Measurements from ENCODE around the gene NOC2L. TPM values are rescaled to one million over a fixed set of nuclear protein-coding genes. Genes with fewer than 3 reads are reported as not detected.

NOC2L gene
- total and polyA plus RNA-seq, 10 donors, result 26.2 to 73.4 (median 45.9) TPM

DNA sequence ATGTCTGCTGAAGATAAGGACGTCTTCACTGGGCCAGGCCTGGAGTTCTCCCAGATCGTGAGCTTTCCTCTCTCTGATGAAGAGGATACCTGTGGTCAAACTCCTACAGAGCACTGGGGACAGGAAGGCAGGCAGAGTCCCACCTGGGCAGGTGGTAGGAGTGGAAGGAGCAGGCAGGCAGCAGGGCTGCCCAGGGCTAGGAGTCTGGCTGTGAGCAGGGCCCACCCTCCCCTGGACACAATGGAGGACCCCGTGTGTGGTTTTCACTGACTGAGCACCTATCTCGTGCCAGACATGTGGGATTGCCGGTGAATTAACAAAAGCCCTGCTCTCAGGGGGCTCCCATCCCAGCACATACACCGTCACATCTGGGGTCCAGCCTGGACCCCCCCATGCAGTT is 40.2 kb downstream of the NOC2L start:
- 73 to 95% (median 79%) methylated on average over 3 to 6 of the region's 6 CpGs for WGBS, 5 donors
- Histone ChIP-seq H3K27me3 (replicated peaks in 1 of 7) (peaks cover 0 to 99% (median 55%) of the 10 kb centered on the region in 7 donors), H3K9me3 (no peaks in the 10 kb centered on the region), H3K4me3 (no peak overlapping the region), H3K36me3 (no peaks in the 10 kb centered on the region), H3K4me1 (peaks cover 15 to 64% (median 35%) of the 10 kb centered on the region in 6 donors), H3K27ac (no peak overlapping the region)
- DNase-seq, result no peak
- TF ChIP-seq POLR2A (IDR thresholded peaks at IDR 0.05) (no peak), POLR2AphosphoS5 (IDR thresholded peaks at IDR 0.05) (no peak), CTCF (IDR thresholded peaks at IDR 0.05 in 8 of 11, conservative IDR thresholded peaks at IDR 0.05 in 3 of 11) (no peak)
- intact Hi-C loops (cut with DNase I; ENCODE audit: low total_unique reads), result no loop called here

- Histone ChIP-seq H3K27me3 (replicated peaks in 1 of 7) (peaks cover 0 to 99% (median 50%) of the 10 kb centered on the region in 7 donors), H3K4me3 (no peak overlapping the region), H3K36me3 (no peaks in the 10 kb centered on the region), H3K4me1 (peaks cover 13 to 59% (median 30%) of the 10 kb centered on the region in 6 donors), H3K27ac (no peak overlapping the region), H3K9me3 (no peaks in the 10 kb centered on the region)
- TF ChIP-seq POLR2AphosphoS5 (IDR thresholded peaks at IDR 0.05), result peak in 1 of 3 donors; percentile 30
- no peak for TF ChIP-seq POLR2A (IDR thresholded peaks at IDR 0.05)
- TF ChIP-seq CTCF (IDR thresholded peaks at IDR 0.05 in 8 of 11, conservative IDR thresholded peaks at IDR 0.05 in 3 of 11), result no peak
- WGBS, 5 donors, result 75 to 90% (median 82%) methylated on average over 11 to 15 of the region's 15 CpGs; no CpG with 5 or more reads in 1 of the 5 donors
- DNase-seq, result no peak
- intact Hi-C loops (cut with DNase I; ENCODE audit: low total_unique reads), result no loop called here
Observed at GRCh38 chr1:918353-918752, 40.7 kb downstream of the NOC2L start.

DNA sequence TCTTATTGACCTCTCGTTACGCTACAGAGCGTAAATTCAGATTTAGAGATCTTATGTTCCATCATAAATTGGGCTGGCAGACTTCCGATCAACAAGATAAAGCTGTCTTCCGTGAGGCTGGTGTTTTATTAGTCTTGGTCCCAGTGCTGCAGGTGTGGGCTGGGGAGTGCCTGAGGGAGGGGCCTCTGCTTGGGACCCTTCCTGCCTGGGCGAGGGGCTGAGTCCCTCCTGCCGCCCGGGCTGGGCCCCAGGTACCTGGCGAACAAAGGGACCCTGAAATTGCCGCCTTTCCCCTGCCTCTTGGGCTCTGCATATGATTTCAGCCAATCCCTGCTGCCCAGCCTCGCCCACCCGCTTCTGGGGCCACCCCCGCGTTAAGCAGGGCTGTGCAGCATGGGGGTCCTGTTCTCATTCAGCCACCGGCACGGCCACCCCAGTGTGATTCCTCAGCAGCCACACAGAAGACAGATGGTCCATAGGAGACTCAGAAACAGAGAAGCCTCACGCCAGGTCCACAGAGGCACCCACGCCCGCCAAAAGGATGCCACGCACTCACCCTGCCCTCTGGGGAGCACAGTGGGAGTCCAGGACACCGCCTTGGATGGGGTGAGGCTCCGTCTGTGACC is 41.5 kb downstream of the NOC2L start:
- Histone ChIP-seq H3K4me3 (no peak overlapping the region), H3K9me3 (no peaks in the 10 kb centered on the region), H3K27me3 (replicated peaks in 1 of 7) (peaks cover 0 to 99% (median 51%) of the 10 kb centered on the region in 7 donors), H3K27ac (no peak overlapping the region), H3K36me3 (no peaks in the 10 kb centered on the region), H3K4me1 (peaks cover 8 to 55% (median 26%) of the 10 kb centered on the region in 6 donors)
- peak; percentile 51 for DNase-seq
- TF ChIP-seq POLR2AphosphoS5 (IDR thresholded peaks at IDR 0.05) (peak in 1 of 3 donors; percentile 3), POLR2A (IDR thresholded peaks at IDR 0.05) (no peak)
- intact Hi-C loops (cut with DNase I; ENCODE audit: low total_unique reads), result no loop called here
- 68 to 78% (median 72%) methylated on average over 17 to 22 of the region's 22 CpGs for WGBS, 5 donors

- no peaks in the 10 kb centered on the region for H3K9me3 ChIP-seq
- 56 to 68% (median 62%) methylated on average over 6 to 7 of the region's 7 CpGs for WGBS, 5 donors
- H3K36me3 ChIP-seq, result no peaks in the 10 kb centered on the region
- H3K4me1 ChIP-seq, result peaks cover 8 to 55% (median 28%) of the 10 kb centered on the region in 6 donors
- H3K4me3 ChIP-seq, result no peak overlapping the region
- H3K27me3 ChIP-seq (replicated peaks in 1 of 7), result peaks cover 0 to 99% (median 46%) of the 10 kb centered on the region in 7 donors
- no peak overlapping the region for H3K27ac ChIP-seq
- TF ChIP-seq POLR2A (IDR thresholded peaks at IDR 0.05) (no peak), POLR2AphosphoS5 (IDR thresholded peaks at IDR 0.05) (no peak), CTCF (IDR thresholded peaks at IDR 0.05 in 8 of 11, conservative IDR thresholded peaks at IDR 0.05 in 3 of 11) (no peak)
- peak; percentile 61 for DNase-seq
- intact Hi-C loops (cut with DNase I; ENCODE audit: low total_unique reads), result no loop called here
Observed at GRCh38 chr1:917076-917459, 42.0 kb downstream of the NOC2L start.

Measured in spleen (tissue), 11 donors.